Globus pallidus (tissue), 1 donor: ENCODE results near the gene SERAC1.

Source experiments
- DNase-seq: peaks from one replicate; pipeline ENCODE4 v3.0.0-alpha.2; 2015; ENCODE audit warnings: low spot score

The SERAC1 gene

GRCh38 chr6:158122048-158122447 is 46.0 kb downstream of the SERAC1 start:
- DNase-seq, result no peak

GRCh38 chr6:158121335-158121734 is 46.7 kb downstream of the SERAC1 start:
- DNase-seq, result no peak

- no peak for DNase-seq
These were observed 49.2 kb downstream of the SERAC1 start for GRCh38 chr6:158118886-158119285.

- DNase-seq, result no peak
These were observed 52.6 kb downstream of the SERAC1 start for GRCh38 chr6:158115508-158115907.

GRCh38 chr6:158115102-158115501 is 53.0 kb downstream of the SERAC1 start:
- no peak for DNase-seq

GRCh38 chr6:158113802-158114201 is 54.3 kb downstream of the SERAC1 start:
- DNase-seq, result no peak

- no peak for DNase-seq
These were observed 56.1 kb downstream of the SERAC1 start for GRCh38 chr6:158111987-158112386.

GRCh38 chr6:158110986-158111385 is 57.1 kb downstream of the SERAC1 start:
- peak; percentile 40 for DNase-seq

- no peak for DNase-seq
These were observed 58.3 kb downstream of the SERAC1 start for GRCh38 chr6:158109748-158110147.

- no peak for DNase-seq
These were observed 63.4 kb downstream of the SERAC1 start for GRCh38 chr6:158104696-158105095.

- DNase-seq, result no peak
These were observed 64.8 kb downstream of the SERAC1 start for GRCh38 chr6:158103228-158103627.

- DNase-seq, result no peak
These were observed 72.4 kb downstream of the SERAC1 start for GRCh38 chr6:158095671-158096070.

GRCh38 chr6:158095031-158095430 is 73.0 kb downstream of the SERAC1 start:
- DNase-seq, result no peak

- DNase-seq, result no peak
These were observed 75.3 kb downstream of the SERAC1 start for GRCh38 chr6:158092806-158093205.

GRCh38 chr6:158087224-158087867 is 80.7 kb downstream of the SERAC1 start:
- no peak for DNase-seq

- peak; percentile 37 for DNase-seq
These were observed 81.4 kb downstream of the SERAC1 start for GRCh38 chr6:158086504-158087223.

- DNase-seq, result no peak
These were observed 82.0 kb downstream of the SERAC1 start for GRCh38 chr6:158086054-158086503.

GRCh38 chr6:158085261-158086053 is 82.6 kb downstream of the SERAC1 start:
- DNase-seq, result no peak

- DNase-seq, result no peak
These were observed 84.4 kb downstream of the SERAC1 start for GRCh38 chr6:158083455-158084325.

- no peak for DNase-seq
These were observed 86.5 kb downstream of the SERAC1 start for GRCh38 chr6:158081657-158081935.

GRCh38 chr6:158080849-158081656 is 87.0 kb downstream of the SERAC1 start:
- DNase-seq, result no peak
